ENCODE data around the gene ZNF714. TPM values are rescaled to one million over a fixed set of nuclear protein-coding genes. Genes with fewer than 3 reads are reported as not detected.

ZNF714 gene
- total and polyA plus RNA-seq, 2 of the 8 experiments (the other 6 are each of a cell fraction or from before 2014, with no cell fraction given) = 16.4 to 74.2 TPM

DNA sequence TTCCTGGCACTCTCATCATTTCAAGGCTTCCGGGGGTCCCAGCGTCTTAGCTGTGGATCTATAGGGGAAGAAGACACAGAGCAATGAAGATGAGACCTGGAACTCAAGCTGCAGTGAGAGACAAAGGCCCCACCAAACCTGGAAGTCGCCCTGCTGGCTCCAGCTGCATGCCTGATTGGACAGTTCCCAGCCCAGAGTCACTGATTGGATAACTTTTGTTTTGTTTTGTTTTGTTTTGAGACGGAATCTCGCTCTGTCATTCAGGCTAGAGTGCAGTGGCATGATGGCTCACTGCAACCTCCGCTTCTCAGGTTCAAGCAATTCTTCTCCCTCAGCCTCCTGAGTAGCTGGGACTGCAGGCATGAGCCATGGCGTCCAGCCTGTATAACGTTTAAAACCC is 53.4 kb downstream of the ZNF714 start (continued):
- TF ChIP-seq, protein P1, sequence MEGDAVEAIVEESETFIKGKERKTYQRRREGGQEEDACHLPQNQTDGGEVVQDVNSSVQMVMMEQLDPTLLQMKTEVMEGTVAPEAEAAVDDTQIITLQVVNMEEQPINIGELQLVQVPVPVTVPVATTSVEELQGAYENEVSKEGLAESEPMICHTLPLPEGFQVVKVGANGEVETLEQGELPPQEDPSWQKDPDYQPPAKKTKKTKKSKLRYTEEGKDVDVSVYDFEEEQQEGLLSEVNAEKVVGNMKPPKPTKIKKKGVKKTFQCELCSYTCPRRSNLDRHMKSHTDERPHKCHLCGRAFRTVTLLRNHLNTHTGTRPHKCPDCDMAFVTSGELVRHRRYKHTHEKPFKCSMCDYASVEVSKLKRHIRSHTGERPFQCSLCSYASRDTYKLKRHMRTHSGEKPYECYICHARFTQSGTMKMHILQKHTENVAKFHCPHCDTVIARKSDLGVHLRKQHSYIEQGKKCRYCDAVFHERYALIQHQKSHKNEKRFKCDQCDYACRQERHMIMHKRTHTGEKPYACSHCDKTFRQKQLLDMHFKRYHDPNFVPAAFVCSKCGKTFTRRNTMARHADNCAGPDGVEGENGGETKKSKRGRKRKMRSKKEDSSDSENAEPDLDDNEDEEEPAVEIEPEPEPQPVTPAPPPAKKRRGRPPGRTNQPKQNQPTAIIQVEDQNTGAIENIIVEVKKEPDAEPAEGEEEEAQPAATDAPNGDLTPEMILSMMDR (IDR thresholded peaks at IDR 0.05; ENCODE audit: control extremely low read depth in 1 of 3, insufficient read depth in 1 of 3, low read depth in 1 of 3, low read length in 3 of 3) = no peak
- TF ChIP-seq POLR2AphosphoS5 (IDR thresholded peaks at IDR 0.05; ENCODE audit: low read depth, low read length) = no peak
- TF ChIP-seq, protein P2, sequence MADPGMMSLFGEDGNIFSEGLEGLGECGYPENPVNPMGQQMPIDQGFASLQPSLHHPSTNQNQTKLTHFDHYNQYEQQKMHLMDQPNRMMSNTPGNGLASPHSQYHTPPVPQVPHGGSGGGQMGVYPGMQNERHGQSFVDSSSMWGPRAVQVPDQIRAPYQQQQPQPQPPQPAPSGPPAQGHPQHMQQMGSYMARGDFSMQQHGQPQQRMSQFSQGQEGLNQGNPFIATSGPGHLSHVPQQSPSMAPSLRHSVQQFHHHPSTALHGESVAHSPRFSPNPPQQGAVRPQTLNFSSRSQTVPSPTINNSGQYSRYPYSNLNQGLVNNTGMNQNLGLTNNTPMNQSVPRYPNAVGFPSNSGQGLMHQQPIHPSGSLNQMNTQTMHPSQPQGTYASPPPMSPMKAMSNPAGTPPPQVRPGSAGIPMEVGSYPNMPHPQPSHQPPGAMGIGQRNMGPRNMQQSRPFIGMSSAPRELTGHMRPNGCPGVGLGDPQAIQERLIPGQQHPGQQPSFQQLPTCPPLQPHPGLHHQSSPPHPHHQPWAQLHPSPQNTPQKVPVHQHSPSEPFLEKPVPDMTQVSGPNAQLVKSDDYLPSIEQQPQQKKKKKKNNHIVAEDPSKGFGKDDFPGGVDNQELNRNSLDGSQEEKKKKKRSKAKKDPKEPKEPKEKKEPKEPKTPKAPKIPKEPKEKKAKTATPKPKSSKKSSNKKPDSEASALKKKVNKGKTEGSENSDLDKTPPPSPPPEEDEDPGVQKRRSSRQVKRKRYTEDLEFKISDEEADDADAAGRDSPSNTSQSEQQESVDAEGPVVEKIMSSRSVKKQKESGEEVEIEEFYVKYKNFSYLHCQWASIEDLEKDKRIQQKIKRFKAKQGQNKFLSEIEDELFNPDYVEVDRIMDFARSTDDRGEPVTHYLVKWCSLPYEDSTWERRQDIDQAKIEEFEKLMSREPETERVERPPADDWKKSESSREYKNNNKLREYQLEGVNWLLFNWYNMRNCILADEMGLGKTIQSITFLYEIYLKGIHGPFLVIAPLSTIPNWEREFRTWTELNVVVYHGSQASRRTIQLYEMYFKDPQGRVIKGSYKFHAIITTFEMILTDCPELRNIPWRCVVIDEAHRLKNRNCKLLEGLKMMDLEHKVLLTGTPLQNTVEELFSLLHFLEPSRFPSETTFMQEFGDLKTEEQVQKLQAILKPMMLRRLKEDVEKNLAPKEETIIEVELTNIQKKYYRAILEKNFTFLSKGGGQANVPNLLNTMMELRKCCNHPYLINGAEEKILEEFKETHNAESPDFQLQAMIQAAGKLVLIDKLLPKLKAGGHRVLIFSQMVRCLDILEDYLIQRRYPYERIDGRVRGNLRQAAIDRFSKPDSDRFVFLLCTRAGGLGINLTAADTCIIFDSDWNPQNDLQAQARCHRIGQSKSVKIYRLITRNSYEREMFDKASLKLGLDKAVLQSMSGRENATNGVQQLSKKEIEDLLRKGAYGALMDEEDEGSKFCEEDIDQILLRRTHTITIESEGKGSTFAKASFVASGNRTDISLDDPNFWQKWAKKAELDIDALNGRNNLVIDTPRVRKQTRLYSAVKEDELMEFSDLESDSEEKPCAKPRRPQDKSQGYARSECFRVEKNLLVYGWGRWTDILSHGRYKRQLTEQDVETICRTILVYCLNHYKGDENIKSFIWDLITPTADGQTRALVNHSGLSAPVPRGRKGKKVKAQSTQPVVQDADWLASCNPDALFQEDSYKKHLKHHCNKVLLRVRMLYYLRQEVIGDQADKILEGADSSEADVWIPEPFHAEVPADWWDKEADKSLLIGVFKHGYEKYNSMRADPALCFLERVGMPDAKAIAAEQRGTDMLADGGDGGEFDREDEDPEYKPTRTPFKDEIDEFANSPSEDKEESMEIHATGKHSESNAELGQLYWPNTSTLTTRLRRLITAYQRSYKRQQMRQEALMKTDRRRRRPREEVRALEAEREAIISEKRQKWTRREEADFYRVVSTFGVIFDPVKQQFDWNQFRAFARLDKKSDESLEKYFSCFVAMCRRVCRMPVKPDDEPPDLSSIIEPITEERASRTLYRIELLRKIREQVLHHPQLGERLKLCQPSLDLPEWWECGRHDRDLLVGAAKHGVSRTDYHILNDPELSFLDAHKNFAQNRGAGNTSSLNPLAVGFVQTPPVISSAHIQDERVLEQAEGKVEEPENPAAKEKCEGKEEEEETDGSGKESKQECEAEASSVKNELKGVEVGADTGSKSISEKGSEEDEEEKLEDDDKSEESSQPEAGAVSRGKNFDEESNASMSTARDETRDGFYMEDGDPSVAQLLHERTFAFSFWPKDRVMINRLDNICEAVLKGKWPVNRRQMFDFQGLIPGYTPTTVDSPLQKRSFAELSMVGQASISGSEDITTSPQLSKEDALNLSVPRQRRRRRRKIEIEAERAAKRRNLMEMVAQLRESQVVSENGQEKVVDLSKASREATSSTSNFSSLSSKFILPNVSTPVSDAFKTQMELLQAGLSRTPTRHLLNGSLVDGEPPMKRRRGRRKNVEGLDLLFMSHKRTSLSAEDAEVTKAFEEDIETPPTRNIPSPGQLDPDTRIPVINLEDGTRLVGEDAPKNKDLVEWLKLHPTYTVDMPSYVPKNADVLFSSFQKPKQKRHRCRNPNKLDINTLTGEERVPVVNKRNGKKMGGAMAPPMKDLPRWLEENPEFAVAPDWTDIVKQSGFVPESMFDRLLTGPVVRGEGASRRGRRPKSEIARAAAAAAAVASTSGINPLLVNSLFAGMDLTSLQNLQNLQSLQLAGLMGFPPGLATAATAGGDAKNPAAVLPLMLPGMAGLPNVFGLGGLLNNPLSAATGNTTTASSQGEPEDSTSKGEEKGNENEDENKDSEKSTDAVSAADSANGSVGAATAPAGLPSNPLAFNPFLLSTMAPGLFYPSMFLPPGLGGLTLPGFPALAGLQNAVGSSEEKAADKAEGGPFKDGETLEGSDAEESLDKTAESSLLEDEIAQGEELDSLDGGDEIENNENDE (IDR thresholded peaks at IDR 0.05; ENCODE audit: insufficient replicate concordance, low read length) = no peak
- TF ChIP-seq CTBP2 (IDR thresholded peaks at IDR 0.05; ENCODE audit: borderline replicate concordance, insufficient read depth, insufficient read length, low read length) = no peak
- no peak for TF ChIP-seq EZH2 (IDR thresholded peaks at IDR 0.05; ENCODE audit: low read depth, low read length, severe bottlenecking)
